CD1c-positive myeloid dendritic cell (primary cell): Measurements from ENCODE around the gene ZNF629.
"Not testable (repeated sequence)": the region's sequence is repeated elsewhere in the genome, so short reads cannot be mapped to it uniquely, and the experiment has no call there.

Experiments
- DNase-seq: peaks from one replicate; pipeline ENCODE4 v3.0.0-alpha.2; 2016; ENCODE audit errors: extremely low spot score

Gene ZNF629

DNA sequence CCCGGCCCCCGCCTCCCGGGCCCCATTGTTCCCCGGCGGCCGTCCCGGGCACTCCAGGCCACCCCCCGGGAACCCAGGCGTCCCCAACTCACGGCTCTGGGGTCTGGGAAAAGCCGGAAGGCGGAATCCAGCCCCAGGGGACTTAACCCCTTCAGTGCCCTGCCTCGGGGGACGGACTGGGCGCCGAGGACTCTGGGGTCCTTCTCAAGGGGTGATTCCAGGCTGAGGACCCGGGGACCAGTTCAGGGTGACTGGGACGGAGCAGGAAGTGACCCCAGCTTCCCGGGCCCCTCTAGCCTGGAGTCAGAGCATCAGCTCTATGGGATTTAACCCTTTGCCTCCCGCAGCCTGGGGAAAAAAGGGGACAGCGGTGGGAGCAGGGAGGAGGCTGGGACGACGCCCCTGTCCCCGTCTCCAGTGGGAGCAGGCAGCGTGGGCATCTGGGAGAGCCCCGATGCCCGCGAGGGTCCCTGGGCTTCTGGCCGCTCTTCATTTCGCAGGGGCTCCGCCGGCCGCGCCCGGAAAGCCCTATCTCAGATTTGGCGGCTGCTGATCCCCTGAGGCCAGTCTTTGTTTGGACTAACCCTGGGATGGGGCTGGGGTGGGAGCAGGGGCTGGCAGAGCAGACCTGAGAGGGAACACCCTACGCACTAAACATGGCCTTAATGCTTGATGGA, at the start of gene ZNF629:
ZNF629 (minus strand) TSS at position 270 of the 677 bp plus-strand sequence. CDS start 2,723 bp downstream, outside the sequence.
- DNase-seq = peak; percentile 48

DNA sequence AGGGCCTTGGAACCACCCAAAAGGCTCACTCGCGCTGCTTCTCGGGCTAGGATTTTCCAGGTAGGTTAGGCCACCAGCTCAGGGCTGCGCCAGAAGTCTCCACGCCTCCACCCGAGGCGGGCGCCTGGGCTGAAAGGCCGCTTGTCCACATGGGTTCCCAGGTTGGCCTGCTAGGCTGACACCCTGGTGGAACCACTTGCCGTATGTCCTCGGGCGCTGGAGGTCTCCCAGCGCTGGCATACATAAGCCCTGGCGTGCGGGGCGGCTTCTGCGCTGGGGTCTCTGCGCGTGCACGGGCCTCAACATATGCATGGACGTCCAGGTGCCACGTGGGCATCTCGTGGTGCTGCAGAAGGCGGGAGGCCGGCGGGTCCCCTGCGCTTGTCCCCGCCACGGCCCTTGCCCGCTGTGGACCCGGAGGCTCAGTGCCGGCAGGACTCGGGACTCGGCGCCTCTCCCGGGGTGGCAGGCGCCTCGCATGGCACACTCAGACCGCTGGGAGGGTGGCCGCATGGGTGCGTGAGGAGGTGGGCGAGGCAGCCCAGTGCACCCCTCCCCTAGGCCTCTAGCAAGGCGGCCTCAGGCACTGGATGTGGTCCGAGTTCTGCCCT, 47.2 kb upstream of the ZNF629 start:
- no peak for DNase-seq

DNA sequence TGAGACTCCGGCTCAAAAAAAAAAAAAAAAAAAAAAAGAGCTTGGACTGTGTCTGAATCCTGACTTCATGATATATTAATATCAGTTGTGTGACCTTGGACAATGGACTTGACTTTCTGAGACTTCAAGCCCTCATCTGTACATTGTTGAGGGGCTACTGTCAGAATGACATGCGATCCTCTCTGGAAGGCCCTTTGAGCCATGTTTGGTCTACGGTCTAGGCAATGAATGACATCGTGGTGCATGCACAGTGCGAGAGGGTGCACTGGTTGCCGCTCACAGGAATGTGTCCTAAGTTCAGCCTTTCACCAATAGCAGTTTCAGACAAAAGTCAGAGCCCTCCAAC, 43.0 kb upstream of the ZNF629 start:
- no peak for DNase-seq

DNA sequence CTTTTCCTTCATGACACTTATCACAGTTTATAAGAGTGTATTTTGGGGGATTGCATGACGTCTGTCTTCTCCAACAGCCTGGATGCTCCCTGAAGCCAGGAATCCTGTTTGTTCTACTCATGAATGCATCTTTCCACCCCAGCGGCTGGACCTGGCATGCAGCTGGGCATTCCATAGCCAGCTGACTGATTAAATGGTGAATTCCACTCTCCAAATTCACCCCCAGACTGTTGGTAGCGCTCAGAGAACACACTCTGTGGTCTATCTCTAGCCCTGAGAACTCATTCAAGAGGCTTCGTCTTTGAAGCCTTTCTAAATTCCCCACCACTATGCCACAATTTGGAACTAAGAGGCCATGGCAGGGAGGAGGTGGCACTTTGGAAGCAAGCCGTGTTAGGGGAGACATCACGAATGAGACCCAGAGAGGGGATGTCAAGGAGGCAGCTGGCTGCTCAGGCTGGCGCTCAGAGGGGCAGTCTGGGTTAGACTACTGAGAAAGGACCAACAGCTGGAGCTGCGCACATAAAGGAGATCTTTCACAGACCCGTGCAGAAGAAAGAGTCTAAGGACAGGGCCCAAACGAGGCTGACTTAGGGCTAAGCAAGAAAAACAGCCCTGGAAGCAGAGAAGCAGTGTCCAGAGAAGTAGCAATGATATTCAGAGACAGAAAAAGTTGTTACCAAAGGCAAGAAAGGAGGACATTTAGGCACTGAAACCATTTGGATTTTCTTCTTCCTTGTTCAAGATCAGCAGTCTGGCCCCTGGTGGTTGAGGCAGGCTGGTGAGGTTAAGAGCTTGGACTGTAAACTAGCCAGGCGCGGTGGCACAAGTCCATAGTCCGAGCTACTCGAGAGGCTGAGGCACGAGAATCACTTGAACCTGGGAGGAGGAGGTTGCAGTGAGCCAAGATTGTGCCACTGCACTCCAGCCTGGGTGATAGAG, 42.4 kb upstream of the ZNF629 start:
- no peak for DNase-seq

DNA sequence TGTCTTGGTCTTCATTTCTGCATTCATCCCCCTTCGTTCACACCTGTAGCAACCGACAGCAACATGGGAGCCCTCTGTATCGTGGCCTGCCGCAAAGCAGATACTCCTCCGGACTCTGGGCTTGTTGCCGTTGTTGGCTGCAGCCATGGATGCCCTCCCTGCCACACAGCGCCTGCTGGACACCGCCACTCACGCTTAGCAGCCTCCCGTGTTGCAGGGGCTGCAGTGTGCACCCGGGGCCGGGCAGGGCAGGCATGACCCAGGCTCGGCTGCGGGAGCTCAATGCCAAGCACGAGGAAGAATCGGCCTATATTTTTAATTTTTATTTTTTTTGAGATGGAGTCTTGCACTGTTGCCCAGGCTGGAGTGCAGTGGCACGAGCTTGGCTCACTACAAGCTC, 34.9 kb upstream of the ZNF629 start:
- no peak for DNase-seq

DNA sequence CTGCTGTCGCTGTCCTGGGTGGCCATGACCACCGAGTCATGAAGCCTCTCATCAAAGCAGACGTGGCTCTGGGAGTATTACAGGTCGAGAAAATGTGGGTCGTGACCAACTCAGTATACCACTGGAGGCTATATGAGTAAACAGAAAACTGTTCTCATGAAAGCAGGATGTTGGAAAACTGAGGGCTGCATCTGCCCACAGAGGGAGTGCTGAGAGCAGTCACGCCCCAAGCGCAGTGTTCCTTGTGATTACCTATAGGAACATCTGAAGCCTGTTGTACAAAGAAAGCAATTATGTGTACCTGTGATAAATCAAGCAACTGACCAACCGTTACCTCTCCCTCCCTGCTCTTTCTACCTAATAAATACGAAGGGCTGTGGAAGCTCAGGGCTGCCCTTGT, 34.4 kb upstream of the ZNF629 start:
- DNase-seq = not testable (repeated sequence)

DNA sequence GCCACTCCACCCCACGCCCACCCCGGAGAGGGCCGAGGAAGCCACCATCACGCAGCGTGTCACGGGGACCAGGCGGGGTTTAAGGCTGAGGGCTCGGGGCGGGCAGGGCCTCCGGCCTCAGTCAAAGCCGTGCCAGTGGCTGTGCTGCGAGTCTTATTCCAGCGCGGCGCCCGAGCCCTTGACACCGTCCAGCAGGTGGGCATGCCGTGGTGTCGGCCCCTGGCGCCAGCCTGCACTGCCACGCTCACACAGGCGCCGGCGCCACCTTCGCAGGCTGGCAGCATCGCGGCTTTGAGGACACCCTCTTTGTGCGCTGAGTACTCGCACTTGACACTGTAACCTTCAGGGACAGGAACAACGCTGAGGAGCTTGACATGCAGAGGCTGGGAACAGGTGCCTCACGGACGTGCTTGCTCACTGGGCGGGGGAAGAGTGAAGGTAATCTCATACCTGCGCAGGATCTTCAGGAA, 34.0 kb upstream of the ZNF629 start:
- DNase-seq = no peak

DNA sequence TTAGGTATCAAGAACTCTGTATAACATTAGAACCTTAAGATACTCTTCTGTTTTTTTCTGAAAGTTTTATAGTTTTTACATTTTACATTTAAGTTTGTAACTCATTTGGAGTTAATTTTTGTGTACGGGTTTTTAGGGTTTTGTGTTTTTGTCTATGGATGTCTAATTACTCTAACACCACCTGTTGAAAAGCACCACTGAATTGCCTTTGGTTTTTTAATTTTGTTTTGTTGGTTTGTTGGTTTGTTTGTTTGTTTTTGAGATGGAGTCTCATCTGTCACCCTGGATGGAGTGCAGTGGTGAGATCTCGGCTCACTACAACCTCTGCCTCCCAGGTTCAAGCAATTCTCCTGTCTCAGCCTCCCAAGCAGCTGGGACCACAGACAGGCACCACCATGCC, 29.8 kb upstream of the ZNF629 start:
- DNase-seq = no peak

DNA sequence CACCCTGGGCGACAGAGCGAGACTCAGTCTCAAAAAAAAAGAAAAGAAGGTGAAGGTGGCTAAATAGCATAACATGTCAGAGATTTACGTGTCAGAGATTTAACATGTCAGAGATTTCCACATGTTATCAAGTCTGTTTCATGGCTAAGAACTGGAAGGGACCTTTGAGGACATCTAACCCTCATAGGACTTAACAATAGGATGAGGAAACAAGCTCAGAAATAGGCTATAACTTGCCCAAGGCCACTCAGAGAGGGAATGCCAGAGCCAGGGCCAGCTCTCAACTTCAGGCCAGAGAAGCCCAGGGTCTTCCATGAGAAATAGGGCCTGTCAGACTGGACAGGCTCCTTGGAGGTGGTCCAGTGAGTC, 26.8 kb upstream of the ZNF629 start:
- no peak for DNase-seq

DNA sequence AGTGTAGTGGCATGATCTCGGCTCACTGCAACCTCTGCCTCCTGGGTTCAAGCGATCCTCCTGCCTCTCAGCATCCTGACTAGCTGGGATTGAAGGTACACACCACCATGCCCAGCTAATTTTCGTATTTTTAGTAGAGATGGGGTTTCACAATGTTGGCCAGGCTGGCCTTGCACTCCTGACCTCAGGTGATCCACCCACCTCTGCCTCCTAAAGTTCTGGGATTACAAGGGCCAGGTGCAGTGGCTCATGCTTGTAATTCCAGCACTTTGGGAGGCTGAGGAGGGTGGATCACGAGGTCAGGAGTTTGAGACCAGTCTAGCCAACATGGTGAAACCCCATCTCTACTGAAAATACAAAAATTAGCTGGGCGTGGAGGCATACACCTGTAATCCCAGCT, 22.7 kb upstream of the ZNF629 start:
- DNase-seq = not testable (repeated sequence)

DNA sequence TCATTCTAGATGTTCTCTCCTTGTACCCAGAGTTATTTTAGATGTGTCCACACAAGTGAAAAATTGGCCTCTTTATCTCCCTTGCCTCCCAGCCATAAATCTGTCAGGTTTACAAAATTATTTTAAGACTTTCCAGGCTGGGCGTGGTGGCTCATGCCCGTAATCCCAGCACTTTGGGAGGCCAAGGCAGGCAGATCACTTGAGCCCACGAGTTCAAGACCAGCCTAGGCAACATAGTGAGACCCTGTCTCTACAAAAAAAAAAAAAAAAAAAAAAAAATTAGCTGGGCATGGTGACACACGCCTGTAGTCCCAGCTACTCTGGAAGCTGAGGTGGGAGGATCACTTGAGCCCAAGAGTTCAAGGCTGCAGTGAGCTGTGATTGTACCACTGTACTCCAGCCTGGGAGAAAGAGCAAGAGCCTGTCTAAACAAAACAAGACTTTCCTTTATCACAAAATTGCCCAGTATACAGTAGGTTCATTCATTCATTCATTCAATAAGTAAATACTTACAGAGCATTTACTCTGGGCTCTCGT, 22.0 kb upstream of the ZNF629 start:
- DNase-seq = not testable (repeated sequence)

DNA sequence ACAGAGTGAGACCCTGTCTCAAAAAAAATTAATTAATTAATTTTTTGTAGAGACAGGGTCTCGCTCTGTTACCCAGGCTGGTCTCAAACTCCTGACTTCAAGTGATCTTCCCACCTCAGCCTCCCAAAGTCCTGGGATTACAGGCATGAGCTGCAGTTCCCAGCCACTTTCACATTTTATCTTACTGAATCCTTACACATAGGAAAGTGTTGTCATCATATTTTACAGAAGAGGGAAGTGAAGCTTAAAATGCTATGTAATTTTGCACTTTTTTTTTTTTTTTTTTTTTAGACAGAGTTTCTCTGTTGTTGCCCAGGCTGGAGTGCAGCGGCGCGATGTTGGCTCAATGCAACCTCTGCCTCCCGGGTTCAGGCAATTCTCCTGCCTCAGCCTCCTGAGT, 21.1 kb upstream of the ZNF629 start:
- peak; percentile 66 for DNase-seq

DNA sequence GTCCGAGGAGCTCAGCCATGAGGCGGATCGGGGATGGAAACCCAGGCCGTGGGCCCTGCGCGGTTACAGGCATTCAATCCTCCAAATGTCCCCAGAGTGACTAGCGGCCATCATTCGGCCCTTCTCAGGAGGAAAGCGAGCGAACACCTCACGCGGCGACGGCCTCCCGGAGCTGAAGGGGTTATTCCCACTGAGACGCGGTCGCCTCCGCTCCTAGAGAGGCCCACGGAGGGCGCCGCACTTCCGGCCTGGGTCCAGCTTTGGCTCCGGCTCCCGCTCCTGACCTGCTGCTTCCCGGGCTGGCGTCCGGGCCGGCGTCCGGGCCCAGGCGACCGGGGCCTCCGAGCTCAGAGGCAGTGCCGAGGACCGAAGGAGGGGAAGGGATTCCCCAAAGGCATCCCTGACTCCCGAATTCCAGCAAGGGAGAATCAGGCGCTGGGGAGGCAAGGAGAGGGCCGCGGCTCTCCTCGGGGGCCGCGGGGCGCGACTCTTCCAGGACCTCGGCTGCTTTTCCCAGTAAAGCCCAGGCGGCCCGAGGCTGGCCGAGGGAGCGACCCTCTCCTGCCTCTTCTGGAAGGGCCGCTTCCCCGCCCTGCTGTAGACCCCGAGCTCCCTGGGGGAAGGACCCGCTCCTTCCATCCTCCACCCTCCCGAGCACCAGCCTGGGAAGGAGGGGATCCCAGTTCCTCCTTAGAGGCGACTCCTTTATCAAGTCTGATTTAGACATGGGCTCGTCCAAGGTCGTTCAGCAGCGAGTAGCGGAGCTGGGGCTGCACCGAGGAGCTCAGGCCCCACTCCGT, 18.6 kb upstream of the ZNF629 start:
- DNase-seq = peak; percentile 77

DNA sequence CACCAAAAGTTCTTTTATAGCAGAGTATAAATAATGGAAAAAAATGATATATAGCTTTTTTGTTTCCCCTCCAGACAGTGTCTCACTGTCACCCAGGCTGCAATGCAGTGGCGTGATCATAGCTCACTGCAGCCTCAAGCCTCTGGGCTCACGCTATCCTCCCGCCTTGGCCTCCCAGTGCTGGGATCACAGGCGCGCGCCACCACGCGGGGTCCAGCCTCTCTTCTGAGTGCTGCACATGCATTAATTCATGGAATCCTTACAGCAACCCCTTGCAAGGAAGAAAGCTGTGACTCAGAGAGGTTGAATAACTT, 18.0 kb upstream of the ZNF629 start:
- DNase-seq = no peak

DNA sequence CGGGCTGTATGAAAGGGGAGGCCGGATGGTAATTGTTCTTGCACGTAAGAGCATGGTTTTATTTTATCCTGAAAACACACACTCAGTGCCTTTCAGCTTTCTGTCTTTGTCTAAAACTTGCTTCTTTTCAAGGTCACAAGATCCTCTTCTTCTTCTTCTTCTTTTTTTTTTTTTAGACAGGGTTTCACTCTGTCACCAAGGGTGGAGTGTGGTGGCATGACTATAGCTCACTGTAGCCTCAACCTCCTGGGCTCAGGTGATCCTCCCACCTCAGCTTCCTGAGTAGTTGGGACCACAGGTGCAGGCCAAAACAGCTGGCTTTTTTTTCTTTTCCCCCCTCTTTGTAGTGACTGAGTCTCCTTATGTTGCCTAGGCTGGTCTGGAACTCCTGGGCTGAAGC, 15.9 kb upstream of the ZNF629 start:
- no peak for DNase-seq

DNA sequence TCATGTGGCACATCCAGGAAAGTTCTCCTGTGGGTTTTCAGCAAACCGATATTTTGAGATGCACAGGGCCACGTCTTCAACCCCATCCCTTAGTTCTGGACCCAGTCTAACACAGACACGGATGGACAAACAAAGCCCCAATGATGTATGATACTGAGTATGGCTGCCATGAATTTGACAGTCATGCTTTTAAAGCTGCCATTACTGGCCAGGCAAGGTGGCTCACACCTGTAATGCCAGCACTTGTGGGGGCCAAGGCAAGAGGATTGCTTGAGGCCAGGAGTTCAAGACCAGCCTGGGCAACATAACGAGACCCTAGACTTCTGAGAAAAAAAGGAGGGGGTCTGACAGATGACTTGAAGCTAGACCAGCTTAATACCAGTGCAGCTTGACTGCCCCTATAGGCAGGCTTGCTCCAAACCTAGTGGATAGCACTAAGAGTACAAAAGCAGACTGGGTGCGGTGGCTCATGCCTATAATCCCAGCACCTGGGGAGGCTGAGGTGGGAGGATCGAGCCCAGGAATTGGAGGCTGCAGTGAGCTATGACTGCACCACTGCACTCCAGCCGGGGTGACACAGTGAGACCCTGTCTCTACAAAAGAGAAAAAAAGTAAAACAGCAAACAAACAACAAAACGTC, 10.8 kb upstream of the ZNF629 start:
- no peak for DNase-seq

DNA sequence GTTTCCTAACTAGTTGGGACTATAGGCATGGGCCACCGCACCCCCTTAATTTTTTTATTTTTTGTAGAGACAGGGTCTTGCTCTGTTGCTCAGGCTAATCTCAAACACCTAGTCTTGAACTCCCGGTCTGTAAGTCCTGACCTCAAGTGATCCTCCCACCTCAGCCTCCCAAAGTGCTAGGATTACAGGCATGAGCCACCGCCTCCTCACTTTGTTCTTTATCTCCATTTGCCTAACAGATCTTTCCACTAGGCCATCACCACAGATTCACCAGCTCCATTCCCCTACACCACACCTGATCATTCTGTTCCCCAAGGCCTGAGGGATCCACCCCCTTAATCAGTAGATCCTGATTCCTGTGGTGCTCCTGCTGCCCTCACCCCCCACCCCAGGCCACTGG, 7.6 kb upstream of the ZNF629 start:
- DNase-seq = no peak

DNA sequence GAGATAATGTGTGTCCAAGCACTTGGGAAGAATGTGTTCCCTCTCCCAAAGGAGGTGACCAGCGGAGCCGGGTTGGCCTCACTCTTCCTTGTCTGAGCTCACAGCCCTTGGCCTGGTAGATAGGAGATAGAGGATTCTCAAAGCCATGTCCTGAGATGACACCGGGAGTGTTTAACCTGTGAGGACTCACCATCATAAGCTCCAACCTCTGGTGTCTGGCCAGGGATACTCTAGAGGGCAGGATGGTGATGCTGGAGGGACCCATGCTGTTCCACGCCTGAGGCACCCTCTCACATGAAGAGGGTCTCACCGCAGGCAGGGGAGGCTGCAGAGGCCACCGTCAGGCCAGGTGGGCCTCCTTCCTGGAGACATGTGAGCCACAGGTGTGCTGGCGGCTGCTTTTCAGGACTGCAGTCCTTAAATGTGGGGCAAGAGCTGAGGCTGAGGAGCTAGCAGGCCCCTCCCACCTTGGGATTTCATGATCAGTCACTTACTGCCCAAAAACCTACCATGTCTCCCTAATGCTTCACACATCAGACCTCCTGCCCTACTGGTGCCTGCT, 6.6 kb upstream of the ZNF629 start:
- no peak for DNase-seq

DNA sequence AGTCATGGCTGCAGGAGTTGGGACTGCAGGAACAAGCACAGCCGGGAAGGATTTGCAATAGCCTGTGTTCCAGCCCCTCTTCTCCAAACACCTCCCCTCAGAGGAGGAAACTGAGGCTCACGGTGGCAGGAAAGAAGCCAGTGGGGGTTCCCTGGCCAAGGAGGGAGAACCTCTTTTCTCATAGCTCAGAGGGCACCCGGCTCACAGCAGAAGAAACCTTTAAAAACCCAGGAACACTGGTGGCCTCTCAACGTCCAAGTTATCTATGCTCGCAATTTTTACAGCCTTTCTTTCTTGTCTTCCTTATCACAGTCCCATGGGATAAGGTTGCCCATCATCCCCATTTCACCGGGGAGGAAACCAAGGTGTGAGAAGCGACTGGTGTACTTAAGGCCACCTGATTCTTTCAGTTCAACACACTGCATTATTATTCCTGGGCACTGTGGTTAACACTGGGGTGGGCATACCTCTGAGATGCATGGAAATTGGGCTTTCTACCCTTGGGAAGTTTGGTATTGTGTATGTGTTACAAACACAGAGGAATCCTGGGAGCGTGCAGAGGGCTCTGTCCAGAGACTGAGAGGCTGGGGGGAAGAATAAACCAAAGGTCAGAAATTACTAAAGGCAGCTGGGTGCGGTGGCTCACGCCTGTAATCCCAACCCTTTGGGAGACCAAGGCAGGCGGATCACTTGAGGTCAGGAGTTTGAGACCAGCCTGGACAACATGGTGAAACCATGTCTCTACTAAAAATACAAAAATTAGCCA, 791 bp upstream of the ZNF629 start:
- no peak for DNase-seq
